A673 (cell line): ENCODE results near the gene RAB3D. TPM values are rescaled to one million over a fixed set of nuclear protein-coding genes. Genes with fewer than 3 reads are reported as not detected.

Experiments used
- BruUV-seq: library from RNA; stranded (reverse); fragments of 400-500 nt; replicated peaks from 2 replicates; lab custom pipeline; 2021; lab: Mats Ljungman, UMichigan
- CTCF ChIA-PET: fragments of 300-600 bp; sonication (Branson Sonifier 250); formaldehyde crosslinking; loops from one replicate; lab custom pipeline; 2022; ENCODE audit warnings: antibody characterized with exemption; lab: Charles Lee
- POLR2A ChIA-PET: fragments of 300-600 bp; sonication (Branson Sonifier 250); formaldehyde crosslinking; loops from one replicate; lab custom pipeline; 2022; ENCODE audit warnings: antibody characterized with exemption; ENCODE audit not compliant: low non-redundant PET; lab: Charles Lee
- DNase-seq: peaks from one replicate; pipeline ENCODE4 v3.0.0-alpha.2; 2015; ENCODE audit warnings: low spot score
- H3K27ac ChIP-seq: fragments of 200-600 bp; sonication (generic); 2 replicates; pipeline ENCODE4 v1.5.1; 2016; ENCODE audit warnings: mixed run types, low read depth, mild to moderate bottlenecking, mixed read lengths, antibody characterized with exemption, low read length; ENCODE audit not compliant: poor library complexity, severe bottlenecking
- H3K27me3 ChIP-seq: fragments of 200-600 bp; sonication (generic); replicated peaks from 2 replicates; pipeline ENCODE4 v1.6.1; 2017; ENCODE audit warnings: mixed run types, low read depth, mild to moderate bottlenecking, mixed read lengths, antibody characterized with exemption, low read length; ENCODE audit not compliant: insufficient read depth, poor library complexity
- H3K36me3 ChIP-seq: fragments of 200-600 bp; sonication (generic); 2 replicates; pipeline ENCODE4 v1.6.1; 2016; ENCODE audit warnings: mixed run types, mild to moderate bottlenecking, mixed read lengths, antibody characterized with exemption, low read length; ENCODE audit not compliant: insufficient read depth, poor library complexity, severe bottlenecking
- H3K4me1 ChIP-seq: fragments of 200-600 bp; sonication (generic); 2 replicates; pipeline ENCODE4 v1.6.1; 2017; ENCODE audit warnings: mixed run types, mild to moderate bottlenecking, mixed read lengths, antibody characterized with exemption, low read length; ENCODE audit not compliant: insufficient read depth, poor library complexity, severe bottlenecking
- H3K4me3 ChIP-seq: fragments of 200-600 bp; sonication (generic); 2 replicates; pipeline ENCODE4 v1.5.1; 2016; ENCODE audit warnings: low read depth, mixed run types, mild to moderate bottlenecking, mixed read lengths, low read length; ENCODE audit not compliant: poor library complexity, severe bottlenecking
- H3K9me3 ChIP-seq: fragments of 200-600 bp; sonication (generic); 2 replicates; pipeline ENCODE4 v1.6.1; 2016; ENCODE audit warnings: mixed run types, low read depth, mild to moderate bottlenecking, mixed read lengths, antibody characterized with exemption, low read length; ENCODE audit not compliant: poor library complexity, severe bottlenecking
- EZH2 ChIP-seq: fragments of 200-600 bp; sonication (generic); IDR thresholded peaks from 2 replicates; pipeline ENCODE4 v1.6.1; 2017; ENCODE audit warnings: borderline replicate concordance, low read depth, mild to moderate bottlenecking, mixed read lengths, antibody characterized with exemption, low read length; ENCODE audit not compliant: poor library complexity, severe bottlenecking
- intact Hi-C: fragments of 100-400 bp; cut with micrococcal nuclease; formaldehyde crosslinking; loops from one replicate; pipeline ENCODE4 v1.10.0; 2022; ENCODE audit not compliant: unreplicated experiment
- total RNA-seq: library from RNA; stranded (reverse); gene quantifications from 2 replicates; pipeline ENCODE4 v1.2.3, GENCODE V29; 2021
- TF ChIP-seq, protein P1 (sequence below): fragments of 300-800, 200-600 bp; sonication (generic); conservative IDR thresholded peaks from 2 replicates; pipeline ENCODE4 v1.5.1; 2017; ENCODE audit warnings: low read depth, mild to moderate bottlenecking, antibody characterized with exemption, low read length, moderate library complexity, mixed read lengths

RAB3D gene
- total RNA-seq, 1 experiment from 2014 or later, result 25.4 TPM

DNA sequence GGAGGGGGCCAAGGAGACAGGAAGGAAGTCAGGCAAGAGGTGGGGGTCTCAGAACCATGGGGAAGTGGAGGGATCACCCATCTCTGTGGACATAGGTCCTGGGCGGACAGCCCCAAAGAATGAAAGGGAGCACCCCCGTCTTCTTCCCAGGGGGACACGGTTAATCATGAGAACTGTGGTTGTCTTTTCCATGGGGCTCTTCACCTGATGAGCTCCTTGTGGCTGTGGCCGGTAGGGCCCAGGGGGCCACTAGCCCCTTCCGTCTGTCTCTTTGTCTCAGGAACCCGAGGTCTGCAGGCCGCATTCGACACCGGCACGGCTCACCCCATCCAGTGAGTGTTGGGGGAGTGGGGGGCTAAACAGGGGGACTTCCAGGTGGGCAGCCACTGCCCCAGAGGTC, 24.4 kb upstream of the RAB3D start:
- Histone ChIP-seq H3K4me1 (no peaks in the 10 kb centered on the region), H3K4me3 (no peak overlapping the region), H3K27ac (no peak overlapping the region), H3K36me3 (no peaks in the 10 kb centered on the region), H3K9me3 (no peaks in the 10 kb centered on the region), H3K27me3 (no peaks in the 10 kb centered on the region)
- intact Hi-C loops, result no loop called here
- TF ChIP-seq, protein P1, sequence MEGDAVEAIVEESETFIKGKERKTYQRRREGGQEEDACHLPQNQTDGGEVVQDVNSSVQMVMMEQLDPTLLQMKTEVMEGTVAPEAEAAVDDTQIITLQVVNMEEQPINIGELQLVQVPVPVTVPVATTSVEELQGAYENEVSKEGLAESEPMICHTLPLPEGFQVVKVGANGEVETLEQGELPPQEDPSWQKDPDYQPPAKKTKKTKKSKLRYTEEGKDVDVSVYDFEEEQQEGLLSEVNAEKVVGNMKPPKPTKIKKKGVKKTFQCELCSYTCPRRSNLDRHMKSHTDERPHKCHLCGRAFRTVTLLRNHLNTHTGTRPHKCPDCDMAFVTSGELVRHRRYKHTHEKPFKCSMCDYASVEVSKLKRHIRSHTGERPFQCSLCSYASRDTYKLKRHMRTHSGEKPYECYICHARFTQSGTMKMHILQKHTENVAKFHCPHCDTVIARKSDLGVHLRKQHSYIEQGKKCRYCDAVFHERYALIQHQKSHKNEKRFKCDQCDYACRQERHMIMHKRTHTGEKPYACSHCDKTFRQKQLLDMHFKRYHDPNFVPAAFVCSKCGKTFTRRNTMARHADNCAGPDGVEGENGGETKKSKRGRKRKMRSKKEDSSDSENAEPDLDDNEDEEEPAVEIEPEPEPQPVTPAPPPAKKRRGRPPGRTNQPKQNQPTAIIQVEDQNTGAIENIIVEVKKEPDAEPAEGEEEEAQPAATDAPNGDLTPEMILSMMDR, result no peak
- TF ChIP-seq EZH2, result no peak
- CTCF ChIA-PET, result no interaction called here
- POLR2A ChIA-PET, result no interaction called here
- DNase-seq, result no peak
- BruUV-seq, result no TSS peak

DNA sequence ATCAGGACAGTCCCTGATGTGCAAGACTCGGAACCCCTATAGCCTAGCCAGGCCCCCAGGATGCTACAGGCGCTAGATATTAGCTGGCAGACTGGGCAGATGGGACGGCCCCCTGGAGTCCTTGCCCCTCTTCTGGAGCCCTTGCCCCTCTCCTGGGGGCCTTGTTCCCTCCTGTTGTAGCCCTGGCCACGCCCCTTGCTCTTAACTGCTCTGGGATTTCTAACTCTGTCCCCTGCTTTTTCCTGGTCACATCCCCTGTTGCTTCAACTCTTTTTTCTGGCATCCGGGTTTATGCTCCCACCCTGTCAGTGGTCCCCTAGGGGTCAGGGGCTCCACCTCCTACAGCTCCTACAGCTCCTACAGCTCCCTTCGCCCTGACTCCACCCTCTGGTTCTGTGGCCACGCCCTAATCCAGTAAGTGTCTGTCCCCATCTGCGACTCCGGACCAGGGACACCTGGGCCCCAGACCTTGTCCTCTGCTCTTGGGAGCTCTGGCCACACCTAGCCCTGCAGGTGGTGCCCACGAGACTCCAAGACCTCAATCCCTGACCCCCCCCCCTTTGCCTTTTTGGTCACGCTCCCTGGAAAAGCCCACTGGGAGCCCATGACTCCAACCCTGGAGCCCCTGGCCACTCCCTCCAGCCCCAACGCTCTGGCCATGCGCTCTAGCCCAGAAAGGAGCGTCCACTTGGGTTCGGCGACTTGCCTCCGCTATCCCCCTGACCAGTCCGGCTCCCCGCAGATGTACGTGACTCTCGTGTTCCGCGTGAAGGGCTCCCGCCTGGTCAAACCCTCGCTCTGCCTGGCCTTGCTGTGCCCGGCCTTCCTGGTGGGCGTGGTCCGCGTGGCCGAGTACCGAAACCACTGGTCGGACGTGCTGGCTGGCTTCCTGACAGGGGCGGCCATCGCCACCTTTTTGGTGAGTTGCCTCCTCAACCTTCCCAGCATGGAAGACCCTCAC, 22.6 kb upstream of the RAB3D start:
- no peak overlapping the region for H3K4me3 ChIP-seq
- no peak for DNase-seq
- CTCF ChIA-PET, result no interaction called here

DNA sequence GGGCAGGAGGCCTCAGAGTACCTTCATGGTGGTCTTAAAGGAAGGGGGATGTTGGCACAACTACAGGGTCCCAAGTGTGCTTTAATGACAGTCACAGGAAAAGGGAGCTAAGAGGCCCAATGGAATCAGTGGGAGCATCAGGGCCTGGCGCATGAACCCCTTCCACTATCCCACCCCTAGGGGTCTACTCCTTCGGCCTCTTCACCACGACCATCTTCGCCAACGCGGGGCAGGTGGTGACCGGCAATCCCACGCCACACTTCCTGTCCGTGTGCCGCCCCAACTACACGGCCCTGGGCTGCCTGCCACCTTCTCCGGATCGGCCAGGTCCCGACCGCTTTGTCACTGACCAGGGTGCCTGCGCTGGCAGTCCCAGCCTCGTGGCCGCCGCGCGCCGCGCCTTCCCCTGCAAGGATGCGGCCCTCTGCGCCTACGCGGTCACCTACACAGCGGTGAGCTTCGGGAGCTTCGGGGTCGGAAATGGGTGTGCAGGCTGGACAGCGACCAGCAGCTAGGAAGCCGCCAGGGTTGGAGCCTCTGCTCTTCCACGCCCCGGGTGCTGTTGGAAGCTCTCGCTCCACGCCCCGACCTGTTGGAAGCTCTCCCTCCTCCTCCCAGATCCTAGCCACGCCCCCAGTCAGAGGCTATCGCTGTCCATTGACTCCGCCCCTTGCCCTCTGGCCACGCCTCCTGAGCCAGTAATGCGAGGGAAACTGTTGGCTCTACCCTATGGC, 21.7 kb upstream of the RAB3D start:
- Histone ChIP-seq H3K36me3 (no peaks in the 10 kb centered on the region), H3K9me3 (no peaks in the 10 kb centered on the region), H3K27ac (no peak overlapping the region), H3K4me1 (no peaks in the 10 kb centered on the region), H3K4me3 (no peak overlapping the region), H3K27me3 (no peaks in the 10 kb centered on the region)
- intact Hi-C loops, result no loop called here
- ChIA-PET POLR2A (no interaction called here), CTCF (no interaction called here)
- BruUV-seq, result no TSS peak
- no peak for DNase-seq
- TF ChIP-seq, protein P1, result no peak
- no peak for TF ChIP-seq EZH2

More for the DNA sequence above, 22.6 kb upstream of the RAB3D start:
- no peaks in the 10 kb centered on the region for H3K27me3 ChIP-seq
- H3K4me1 ChIP-seq, result no peaks in the 10 kb centered on the region
- no peak for TF ChIP-seq EZH2
- TF ChIP-seq, protein P1, result no peak
- H3K36me3 ChIP-seq, result no peaks in the 10 kb centered on the region
- POLR2A ChIA-PET, result no interaction called here
- intact Hi-C loops, result no loop called here
- BruUV-seq, result no TSS peak
- no peaks in the 10 kb centered on the region for H3K9me3 ChIP-seq
- H3K27ac ChIP-seq, result no peak overlapping the region
